GM23248 (cell line): ENCODE measurements around the gene MRPL38. TPM values are rescaled to one million over a fixed set of nuclear protein-coding genes. Genes with fewer than 3 reads are reported as not detected.

Experiments used
- DNase-seq: peaks from one replicate; pipeline ENCODE4 v3.0.0-alpha.2; 2015
- H2AFZ ChIP-seq: fragments of 200-600 bp; sonication (generic); 2 replicates; pipeline ENCODE4 v1.6.1; 2016; ENCODE audit warnings: antibody characterized with exemption
- H3F3A ChIP-seq: fragments of 200-600 bp; sonication (generic); 2 replicates; pipeline ENCODE4 v1.6.1; 2016; ENCODE audit warnings: mild to moderate bottlenecking, antibody characterized with exemption, mixed run types; ENCODE audit not compliant: insufficient read depth
- H3K27ac ChIP-seq: fragments of 200-600 bp; sonication (generic); 2 replicates; pipeline ENCODE4 v1.5.1; 2016; ENCODE audit warnings: mild to moderate bottlenecking
- H3K27me3 ChIP-seq: fragments of 200-600 bp; sonication (generic); replicated peaks from 2 replicates; pipeline ENCODE4 v1.6.1; 2016; ENCODE audit warnings: mild to moderate bottlenecking; ENCODE audit not compliant: insufficient read depth
- H3K36me3 ChIP-seq: fragments of 200-600 bp; sonication (generic); 2 replicates; pipeline ENCODE4 v1.6.1; 2016; ENCODE audit warnings: low read depth, mild to moderate bottlenecking
- H3K4me1 ChIP-seq: fragments of 200-600 bp; sonication (generic); 2 replicates; pipeline ENCODE4 v1.6.1; 2016; ENCODE audit warnings: mild to moderate bottlenecking; ENCODE audit not compliant: insufficient read depth
- H3K4me2 ChIP-seq: fragments of 200-600 bp; sonication (generic); one replicate; pipeline ENCODE4 v1.6.1; 2016; ENCODE audit warnings: mild to moderate bottlenecking; ENCODE audit not compliant: unreplicated experiment
- H3K4me3 ChIP-seq: fragments of 200-600 bp; sonication (generic); 2 replicates; pipeline ENCODE4 v1.5.1; 2016; ENCODE audit warnings: mild to moderate bottlenecking
- H3K79me2 ChIP-seq: fragments of 200-600 bp; sonication (generic); 2 replicates; pipeline ENCODE4 v1.6.1; 2016; ENCODE audit warnings: mild to moderate bottlenecking; ENCODE audit not compliant: insufficient read depth
- H3K9ac ChIP-seq: fragments of 200-600 bp; sonication (generic); 2 replicates; pipeline ENCODE4 v1.6.1; 2016; ENCODE audit warnings: mild to moderate bottlenecking
- H3K9me2 ChIP-seq: fragments of 200-600 bp; sonication (generic); 2 replicates; pipeline ENCODE4 v1.6.1; 2016; ENCODE audit warnings: mixed run types, mild to moderate bottlenecking, moderate library complexity; ENCODE audit not compliant: insufficient read depth
- H3K9me3 ChIP-seq: fragments of 200-600 bp; sonication (generic); one replicate; pipeline ENCODE4 v1.6.1; 2017; ENCODE audit warnings: low read depth
- H4K20me1 ChIP-seq: fragments of 200-600 bp; sonication (generic); 2 replicates; pipeline ENCODE4 v1.6.0; 2016; ENCODE audit not compliant: insufficient read depth
- EZH2 ChIP-seq: fragments of 200-600 bp; sonication (generic); IDR thresholded peaks from 2 replicates; pipeline ENCODE4 v1.6.1; 2018; ENCODE audit warnings: antibody characterized with exemption, mild to moderate bottlenecking; ENCODE audit not compliant: insufficient read depth, poor library complexity, severe bottlenecking
- EZH2phosphoT487 ChIP-seq: fragments of 200-600 bp; sonication (generic); IDR thresholded peaks from 2 replicates; pipeline ENCODE4 v1.6.1; 2018; ENCODE audit warnings: antibody characterized with exemption, moderate library complexity, mild to moderate bottlenecking, low read depth; ENCODE audit not compliant: insufficient read depth
- WGBS, 2 experiments: methylation state at CpG; one replicate each; pipeline ENCODE4 v1.1.6; 2015 to 2017; ENCODE audit warnings: low lambda C conversion rate in 2 of 2, low coverage in 1 of 2; ENCODE audit errors: missing lambda C conversion rate in 2 of 2; 5-methylcytosine and 5-hydroxymethylcytosine counted together
- in situ Hi-C: fragments of 300-500 bp; cut with MboI; formaldehyde crosslinking; loops from 2 replicates; pipeline ENCODE4 v1.15.0; 2020
- polyA plus RNA-seq: library from polyadenylated mRNA; unstranded; fragments of >200 nt; fragmentation: Nextera tagmentation; extraction: Ambion mirVana; gene quantifications from 2 replicates; pipeline ENCODE4 v1.2.1, GENCODE V29; 2016
- total RNA-seq: library from RNA; depleted of rRNA; stranded (reverse); fragments of >200 nt; shearing (Covaris generic); gene quantifications from 2 replicates; pipeline ENCODE4 v1.2.3, GENCODE V29; 2014

Gene MRPL38
- total and polyA plus RNA-seq, 2 experiments from 2014 or later = 18.8 to 51.9 TPM

GRCh38 chr17:75919611-75920010 is 14.9 kb upstream of the MRPL38 start:
- no peak overlapping the region for H3K9ac ChIP-seq
- 95 to 96% methylated on average over 22 of the region's 22 CpGs for WGBS, 2 experiments
- H2AFZ ChIP-seq = no peak overlapping the region
- H3K4me1 ChIP-seq = no peaks in the 10 kb centered on the region
- no peaks in the 10 kb centered on the region for H3K27me3 ChIP-seq
- H3K27ac ChIP-seq = no peak overlapping the region
- no peaks in the 10 kb centered on the region for H3K9me2 ChIP-seq
- no peak overlapping the region for H3K4me3 ChIP-seq
- no peaks in the 10 kb centered on the region for H4K20me1 ChIP-seq
- H3K36me3 ChIP-seq = no peaks in the 10 kb centered on the region; the same call in 1 of the 2 replicates
- H3K79me2 ChIP-seq = no peaks in the 10 kb centered on the region
- TF ChIP-seq EZH2phosphoT487 = no peak
- no peak for TF ChIP-seq EZH2
- no peaks in the 10 kb centered on the region for H3F3A ChIP-seq
- no peaks in the 10 kb centered on the region for H3K9me3 ChIP-seq
- no peak overlapping the region for H3K4me2 ChIP-seq
- in situ Hi-C loops = loop anchor here (25.0 kb wide), 1 partner anchor 368 kb away; no protein-coding TSS in a partner anchor
- DNase-seq = no peak

DNA sequence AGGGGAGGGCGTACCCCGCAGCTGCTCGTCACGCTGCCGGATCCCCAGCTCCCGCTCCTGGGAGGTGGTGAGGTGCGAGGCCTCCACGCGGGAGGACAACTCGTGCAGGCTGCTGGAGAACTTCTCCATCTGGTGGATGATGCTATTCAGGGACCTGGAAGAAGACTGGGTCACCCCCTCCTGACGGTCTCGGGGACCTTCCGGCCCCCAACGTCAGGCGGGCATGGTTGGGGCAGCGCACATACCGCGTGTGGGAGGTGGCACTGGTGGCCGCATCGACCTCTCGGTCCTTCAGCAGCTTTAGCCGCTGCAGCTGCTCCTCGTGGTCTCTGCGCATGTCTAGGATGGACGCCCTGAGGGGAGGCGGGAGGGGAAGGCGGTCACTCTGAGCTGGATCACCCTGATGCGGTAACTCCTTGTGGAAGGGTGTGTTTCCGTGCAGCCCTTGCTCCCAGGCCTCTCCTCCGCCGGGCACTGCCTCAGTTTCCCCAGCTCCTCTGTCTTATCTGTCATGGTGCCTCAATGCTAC is 13.3 kb upstream of the MRPL38 start:
- no peak for TF ChIP-seq EZH2phosphoT487
- no peak for TF ChIP-seq EZH2
- no peaks in the 10 kb centered on the region for H3K9me2 ChIP-seq
- H3F3A ChIP-seq = no peaks in the 10 kb centered on the region
- H3K36me3 ChIP-seq = no peaks in the 10 kb centered on the region; the same call in 1 of the 2 replicates
- no peaks in the 10 kb centered on the region for H3K9me3 ChIP-seq
- no peak overlapping the region for H2AFZ ChIP-seq
- in situ Hi-C loops = loop anchor here (25.0 kb wide), 1 partner anchor 369 kb away; no protein-coding TSS in a partner anchor
- H3K4me2 ChIP-seq = no peak overlapping the region
- H3K4me1 ChIP-seq = no peaks in the 10 kb centered on the region
- H3K9ac ChIP-seq = no peak overlapping the region
- H4K20me1 ChIP-seq = no peaks in the 10 kb centered on the region
- H3K27me3 ChIP-seq = no peaks in the 10 kb centered on the region
- no peaks in the 10 kb centered on the region for H3K79me2 ChIP-seq
- DNase-seq = no peak
- H3K27ac ChIP-seq = no peak overlapping the region
- 95 to 96% methylated on average over 31 of the region's 31 CpGs for WGBS, 2 experiments
- H3K4me3 ChIP-seq = no peak overlapping the region

DNA sequence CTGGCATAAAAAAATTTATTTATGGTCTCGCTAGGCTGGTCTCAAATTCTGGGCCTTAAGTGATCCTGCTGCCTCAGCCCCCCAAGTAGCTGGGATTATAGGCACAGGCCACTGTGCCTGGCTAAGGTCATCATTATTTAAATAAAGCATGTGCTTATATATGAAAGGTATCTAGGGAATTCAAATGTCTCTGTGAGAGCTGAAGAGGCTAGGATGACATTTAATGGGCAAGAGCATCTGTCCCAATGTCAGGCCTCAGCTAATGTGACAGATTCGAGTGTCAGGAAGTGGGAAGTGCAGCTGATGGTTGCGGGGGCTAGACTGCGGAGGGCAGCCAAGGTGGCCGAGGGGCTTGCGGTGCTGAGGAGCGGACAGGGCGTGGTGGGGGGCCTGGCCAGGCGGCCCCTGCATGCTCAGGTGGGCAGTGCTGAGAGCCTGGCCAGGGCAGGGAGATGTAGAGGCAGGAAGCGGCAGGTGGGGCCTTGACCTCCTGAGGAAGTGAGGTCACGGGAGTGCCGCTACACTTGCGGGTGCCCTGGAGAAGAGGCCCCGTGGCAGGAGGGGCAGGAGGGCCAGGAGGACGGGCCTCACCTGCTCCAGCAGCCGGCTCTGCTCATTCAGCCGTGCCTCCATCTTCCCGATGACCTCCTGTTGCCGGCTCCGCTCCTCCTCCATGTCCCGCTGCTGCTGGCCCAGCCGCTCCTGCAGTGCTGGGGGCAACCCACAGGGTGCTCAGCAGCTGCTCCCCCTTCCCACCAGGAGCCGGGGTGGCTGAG is 12.6 kb upstream of the MRPL38 start:
- DNase-seq = no peak
- no peak overlapping the region for H3K9ac ChIP-seq
- no peak for TF ChIP-seq EZH2phosphoT487
- TF ChIP-seq EZH2 = no peak
- no peak overlapping the region for H3K27ac ChIP-seq
- no peaks in the 10 kb centered on the region for H3K27me3 ChIP-seq
- H2AFZ ChIP-seq = no peak overlapping the region
- no peak overlapping the region for H3K4me2 ChIP-seq
- no peaks in the 10 kb centered on the region for H3K79me2 ChIP-seq
- H3K36me3 ChIP-seq = no peaks in the 10 kb centered on the region
- in situ Hi-C loops = loop anchor here (25.0 kb wide), 1 partner anchor 370 kb away; no protein-coding TSS in a partner anchor
- H3K9me2 ChIP-seq = no peaks in the 10 kb centered on the region
- no peaks in the 10 kb centered on the region for H3K9me3 ChIP-seq
- no peaks in the 10 kb centered on the region for H3F3A ChIP-seq
- H4K20me1 ChIP-seq = no peaks in the 10 kb centered on the region
- H3K4me1 ChIP-seq = no peaks in the 10 kb centered on the region
- no peak overlapping the region for H3K4me3 ChIP-seq
- 94% methylated on average over 22 of the region's 23 CpGs for WGBS, 2 experiments

DNA sequence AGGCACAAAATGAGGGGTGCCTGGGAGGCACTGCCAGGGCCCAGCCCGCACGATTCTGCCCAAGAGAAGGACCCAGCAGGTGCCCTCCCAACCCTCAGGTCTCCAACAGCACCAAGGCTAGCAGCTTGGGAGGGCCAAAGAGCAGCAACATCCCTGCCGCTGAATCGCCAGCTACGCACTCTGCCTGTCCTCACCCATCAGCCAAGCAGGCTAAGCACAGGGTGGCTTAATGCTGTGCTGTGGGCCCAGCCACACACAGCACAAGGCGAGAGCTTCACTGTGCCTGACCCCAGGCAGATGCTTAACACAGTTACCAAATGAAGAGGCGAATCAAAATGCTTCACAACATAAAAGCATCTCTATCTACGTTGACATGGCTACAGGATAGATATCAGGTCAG is 10.6 kb upstream of the MRPL38 start:
- no peak for TF ChIP-seq EZH2
- TF ChIP-seq EZH2phosphoT487 = no peak
- in situ Hi-C loops = loop anchor here (25.0 kb wide), 1 partner anchor 372 kb away; no protein-coding TSS in a partner anchor

More for the DNA sequence above, 10.6 kb upstream of the MRPL38 start:
- no peaks in the 10 kb centered on the region for H3K36me3 ChIP-seq
- DNase-seq = no peak
- no peak overlapping the region for H3K4me3 ChIP-seq
- no peaks in the 10 kb centered on the region for H3K9me2 ChIP-seq
- no peaks in the 10 kb centered on the region for H3K27me3 ChIP-seq
- no peaks in the 10 kb centered on the region for H4K20me1 ChIP-seq
- 95 to 99% methylated on average over 8 of the region's 8 CpGs for WGBS, 2 experiments
- H3K4me2 ChIP-seq = no peak overlapping the region
- H3K4me1 ChIP-seq = peaks cover 2% of the 10 kb centered on the region
- H3K27ac ChIP-seq = no peak overlapping the region
- no peak overlapping the region for H3K9ac ChIP-seq
- no peaks in the 10 kb centered on the region for H3K79me2 ChIP-seq
- no peak overlapping the region for H2AFZ ChIP-seq
- H3F3A ChIP-seq = 0 out of 2 replicates have a peak, but pooled peaks cover under 1% of the 10 kb centered on the region
- H3K9me3 ChIP-seq = no peaks in the 10 kb centered on the region
